Hepatocyte (in vitro differentiated cells): ENCODE measurements around the gene GPR157. TPM values are rescaled to one million over a fixed set of nuclear protein-coding genes. Genes with fewer than 3 reads are reported as not detected.
A peak's percentile ranks its signal among the peaks of the same experiment; 100 is the strongest.

Experiments used
- DNase-seq: peaks from one replicate; pipeline ENCODE4 v3.0.0-alpha.2; 2016; ENCODE audit warnings: low spot score
- H2AFZ ChIP-seq: fragments of 200-600 bp; sonication (generic); 2 replicates; pipeline ENCODE4 v1.6.0; 2016; ENCODE audit warnings: antibody characterized with exemption, mild to moderate bottlenecking
- H3K27ac ChIP-seq: fragments of 200-600 bp; sonication (generic); 2 replicates; pipeline ENCODE4 v1.5.1; 2016; ENCODE audit warnings: mild to moderate bottlenecking
- H3K27me3 ChIP-seq: fragments of 200-600 bp; sonication (generic); 2 replicates; pipeline ENCODE4 v1.6.1; 2016
- H3K36me3 ChIP-seq: fragments of 200-600 bp; sonication (generic); replicated peaks from 2 replicates; pipeline ENCODE4 v1.5.1; 2016; ENCODE audit warnings: low read depth; ENCODE audit not compliant: insufficient read depth
- H3K4me1 ChIP-seq: fragments of 200-600 bp; sonication (generic); 2 replicates; pipeline ENCODE4 v1.5.1; 2016; ENCODE audit warnings: mild to moderate bottlenecking, moderate library complexity; ENCODE audit not compliant: insufficient read depth
- H3K4me2 ChIP-seq: fragments of 200-600 bp; sonication (generic); 2 replicates; pipeline ENCODE4 v1.6.0; 2016
- H3K4me3 ChIP-seq: fragments of 200-600 bp; sonication (generic); 2 replicates; pipeline ENCODE4 v1.5.1; 2016; ENCODE audit warnings: mild to moderate bottlenecking
- H3K79me2 ChIP-seq: fragments of 200-600 bp; sonication (generic); 2 replicates; pipeline ENCODE4 v1.6.0; 2017; ENCODE audit warnings: mild to moderate bottlenecking
- H3K9me2 ChIP-seq: fragments of 200-600 bp; sonication (generic); replicated peaks from 2 replicates; pipeline ENCODE4 v1.6.0; 2017; ENCODE audit warnings: mild to moderate bottlenecking; ENCODE audit not compliant: insufficient read depth
- H3K9me3 ChIP-seq: fragments of 200-600 bp; sonication (generic); 2 replicates; pipeline ENCODE4 v1.5.1; 2016; ENCODE audit warnings: low read depth, mild to moderate bottlenecking
- H4K20me1 ChIP-seq: fragments of 200-600 bp; sonication (generic); 2 replicates; pipeline ENCODE4 v1.6.0; 2016; ENCODE audit warnings: mild to moderate bottlenecking; ENCODE audit not compliant: insufficient read depth, poor library complexity, severe bottlenecking
- EZH2 ChIP-seq: fragments of 200-600 bp; sonication (generic); IDR thresholded peaks from 2 replicates; pipeline ENCODE4 v1.6.1; 2016; ENCODE audit warnings: antibody characterized with exemption, mild to moderate bottlenecking, borderline replicate concordance
- EZH2phosphoT487 ChIP-seq: fragments of 200-600 bp; sonication (generic); IDR thresholded peaks from one replicate; pipeline ENCODE4 v1.6.1; 2018; ENCODE audit warnings: antibody characterized with exemption, mild to moderate bottlenecking, low read depth, moderate library complexity; ENCODE audit not compliant: unreplicated experiment, severe bottlenecking
- WGBS: methylation state at CpG from one replicate; pipeline ENCODE4 v1.1.6; 2016; ENCODE audit warnings: low lambda C conversion rate; ENCODE audit errors: missing lambda C conversion rate; 5-methylcytosine and 5-hydroxymethylcytosine counted together
- polyA plus RNA-seq: library from polyadenylated mRNA; unstranded; fragments of >200 nt; fragmentation: Nextera tagmentation; extraction: Ambion mirVana; gene quantifications from 2 replicates; pipeline ENCODE4 v1.2.1, GENCODE V29; 2016
- total RNA-seq: library from RNA; depleted of rRNA; stranded (reverse); fragments of >200 nt; gene quantifications from 2 replicates; pipeline ENCODE4 v1.2.3, GENCODE V29; 2014
- TF ChIP-seq, protein P1 (sequence below): fragments of 200-600 bp; sonication (generic); IDR thresholded peaks from 2 replicates; pipeline ENCODE4 v1.5.1; 2016; ENCODE audit warnings: antibody characterized with exemption, mild to moderate bottlenecking; ENCODE audit not compliant: poor library complexity

GPR157 gene
- total and polyA plus RNA-seq, 2 experiments from 2014 or later: 14.4 to 18.6 TPM

DNA sequence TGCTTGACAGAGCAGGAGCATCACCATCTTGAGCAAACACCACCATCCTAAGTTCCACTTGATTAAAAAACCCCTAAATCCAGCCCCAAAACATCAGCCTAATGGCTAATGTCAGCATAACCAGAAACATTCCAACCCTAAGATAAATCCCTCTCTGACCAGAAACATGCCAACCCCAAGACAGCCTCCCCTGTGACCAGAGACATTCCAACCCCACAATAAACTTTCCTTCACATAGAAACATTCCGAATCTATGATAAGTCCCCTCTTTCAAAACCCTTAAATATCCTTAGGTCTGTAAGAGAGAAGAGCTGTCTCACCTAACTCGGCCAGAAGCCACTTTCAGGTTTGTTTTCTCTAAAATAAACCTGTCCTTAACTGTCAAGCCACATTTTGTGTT is 42.1 kb downstream of the GPR157 start:
- Histone ChIP-seq H3K36me3 (no peaks in the 10 kb centered on the region), H3K9me2 (no peaks in the 10 kb centered on the region), H3K4me2 (no peak overlapping the region), H2AFZ (no peak overlapping the region), H3K27me3 (no peaks in the 10 kb centered on the region), H3K4me3 (no peak overlapping the region), H3K27ac (no peak overlapping the region), H4K20me1 (no peaks in the 10 kb centered on the region), H3K4me1 (peaks cover 11% of the 10 kb centered on the region), H3K9me3 (no peaks in the 10 kb centered on the region), H3K79me2 (no peaks in the 10 kb centered on the region)
- DNase-seq: no peak
- WGBS: 50% methylated on average over 2 of the region's 2 CpGs
- TF ChIP-seq, protein P1, sequence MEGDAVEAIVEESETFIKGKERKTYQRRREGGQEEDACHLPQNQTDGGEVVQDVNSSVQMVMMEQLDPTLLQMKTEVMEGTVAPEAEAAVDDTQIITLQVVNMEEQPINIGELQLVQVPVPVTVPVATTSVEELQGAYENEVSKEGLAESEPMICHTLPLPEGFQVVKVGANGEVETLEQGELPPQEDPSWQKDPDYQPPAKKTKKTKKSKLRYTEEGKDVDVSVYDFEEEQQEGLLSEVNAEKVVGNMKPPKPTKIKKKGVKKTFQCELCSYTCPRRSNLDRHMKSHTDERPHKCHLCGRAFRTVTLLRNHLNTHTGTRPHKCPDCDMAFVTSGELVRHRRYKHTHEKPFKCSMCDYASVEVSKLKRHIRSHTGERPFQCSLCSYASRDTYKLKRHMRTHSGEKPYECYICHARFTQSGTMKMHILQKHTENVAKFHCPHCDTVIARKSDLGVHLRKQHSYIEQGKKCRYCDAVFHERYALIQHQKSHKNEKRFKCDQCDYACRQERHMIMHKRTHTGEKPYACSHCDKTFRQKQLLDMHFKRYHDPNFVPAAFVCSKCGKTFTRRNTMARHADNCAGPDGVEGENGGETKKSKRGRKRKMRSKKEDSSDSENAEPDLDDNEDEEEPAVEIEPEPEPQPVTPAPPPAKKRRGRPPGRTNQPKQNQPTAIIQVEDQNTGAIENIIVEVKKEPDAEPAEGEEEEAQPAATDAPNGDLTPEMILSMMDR: no peak
- no peak for TF ChIP-seq EZH2
- TF ChIP-seq EZH2phosphoT487: no peak

DNA sequence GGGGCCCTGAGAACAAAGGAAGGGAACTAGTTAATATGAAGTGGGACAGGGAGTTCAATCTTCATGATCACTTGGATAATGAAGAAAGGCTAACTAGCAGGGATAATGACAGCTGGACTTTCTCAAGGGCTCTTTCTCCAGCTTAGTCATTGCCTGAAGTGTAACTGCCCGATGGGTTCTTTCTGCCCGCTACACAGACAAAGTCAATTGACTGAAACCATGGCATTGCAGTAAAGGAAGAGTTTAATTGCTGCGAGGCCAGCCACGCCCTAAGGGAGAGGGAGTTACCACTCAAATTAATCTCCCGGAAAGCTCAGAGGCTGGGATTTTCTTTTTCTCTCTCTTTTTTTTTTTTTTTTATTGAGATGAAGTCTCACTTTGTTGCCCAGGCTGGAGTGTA is 42.9 kb downstream of the GPR157 start:
- Histone ChIP-seq H3K9me2 (no peaks in the 10 kb centered on the region), H3K4me2 (no peak overlapping the region), H3K4me3 (no peak overlapping the region), H3K79me2 (no peaks in the 10 kb centered on the region), H3K4me1 (peaks cover 11% of the 10 kb centered on the region), H3K36me3 (no peaks in the 10 kb centered on the region), H3K9me3 (no peaks in the 10 kb centered on the region), H4K20me1 (no peaks in the 10 kb centered on the region), H3K27ac (peak overlapping the region; percentile 39), H2AFZ (no peak overlapping the region), H3K27me3 (no peaks in the 10 kb centered on the region)
- no peak for DNase-seq
- no peak for TF ChIP-seq EZH2phosphoT487
- TF ChIP-seq, protein P1: no peak
- TF ChIP-seq EZH2: no peak
- WGBS: 54% methylated on average over 5 of the region's 5 CpGs

DNA sequence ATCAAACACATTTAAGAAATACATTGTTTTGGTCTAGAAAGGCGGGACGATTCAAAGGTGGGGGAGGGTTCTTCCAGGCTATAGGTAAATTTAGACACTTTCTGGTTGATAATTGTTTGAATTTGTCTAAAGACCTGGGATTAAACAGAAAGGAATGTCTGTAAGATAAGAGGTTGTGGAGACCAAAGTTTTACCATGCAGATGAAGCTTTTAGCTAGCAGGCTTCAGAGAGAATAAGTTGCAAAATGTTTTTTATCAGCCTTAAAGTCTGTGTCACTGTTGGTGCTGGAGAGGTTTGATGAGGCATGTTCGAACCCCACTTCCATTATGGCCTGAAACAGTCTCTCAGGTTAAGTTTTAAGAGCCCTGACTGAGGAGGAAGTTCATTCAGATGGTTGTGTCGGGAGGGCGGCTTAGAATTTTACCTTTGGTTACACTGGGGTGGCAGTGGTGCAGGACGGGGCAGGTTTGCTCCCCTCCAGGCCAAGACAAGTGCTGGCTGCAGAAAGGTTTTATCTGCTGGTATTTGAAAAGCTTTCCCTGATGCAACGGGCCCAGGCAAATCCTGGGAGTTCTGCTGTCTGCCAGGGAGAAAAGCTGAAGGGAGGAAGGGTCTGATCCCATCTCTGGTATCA is 43.5 kb downstream of the GPR157 start:
- Histone ChIP-seq H2AFZ (no peak overlapping the region), H3K79me2 (no peaks in the 10 kb centered on the region), H3K36me3 (no peaks in the 10 kb centered on the region), H3K4me1 (peaks cover 11% of the 10 kb centered on the region), H3K4me3 (no peak overlapping the region), H3K27ac (peak overlapping the region; percentile 39), H3K9me3 (no peaks in the 10 kb centered on the region), H4K20me1 (no peaks in the 10 kb centered on the region), H3K9me2 (no peaks in the 10 kb centered on the region), H3K27me3 (no peaks in the 10 kb centered on the region), H3K4me2 (no peak overlapping the region)
- DNase-seq: no peak
- 54% methylated on average over 7 of the region's 7 CpGs for WGBS
- no peak for TF ChIP-seq EZH2phosphoT487
- TF ChIP-seq, protein P1: no peak
- TF ChIP-seq EZH2: no peak
